SU-DHL-6 (cell line): Measurements from ENCODE around the gene CNTN4.

Experiments
- H2AFZ ChIP-seq: fragments of 200-600 bp; sonication (generic); 2 replicates; pipeline ENCODE4 v1.6.1; 2014; ENCODE audit warnings: low read depth, mild to moderate bottlenecking, moderate library complexity, mixed read lengths, antibody characterized with exemption, low read length; ENCODE audit not compliant: severe bottlenecking
- H3F3A ChIP-seq: fragments of 200-600 bp; shearing (Covaris generic); 2 replicates; pipeline ENCODE4 v1.6.0; 2016; ENCODE audit warnings: antibody characterized with exemption, mild to moderate bottlenecking; ENCODE audit not compliant: insufficient read depth
- H3K27ac ChIP-seq: fragments of 200-600 bp; sonication (generic); 2 replicates; pipeline ENCODE4 v1.5.1; 2016; ENCODE audit warnings: low read depth, mild to moderate bottlenecking, low read length, moderate library complexity, mixed read lengths
- H3K27me3 ChIP-seq: fragments of 200-600 bp; sonication (generic), shearing (Covaris generic); 2 replicates; pipeline ENCODE4 v1.6.0; 2014; ENCODE audit warnings: mild to moderate bottlenecking, low read length
- H3K36me3 ChIP-seq: fragments of 200-600 bp; sonication (generic); 2 replicates; pipeline ENCODE4 v1.6.1; 2014; ENCODE audit warnings: mild to moderate bottlenecking, low read length, mixed read lengths
- H3K4me2 ChIP-seq: fragments of 300-600, 200-600 bp; shearing (Covaris generic), sonication (generic); 2 replicates; pipeline ENCODE4 v1.6.0; 2014; ENCODE audit warnings: low read length, low read depth, mild to moderate bottlenecking; ENCODE audit not compliant: poor library complexity, severe bottlenecking
- H3K4me3 ChIP-seq: fragments of 200-600 bp; sonication (generic); 2 replicates; pipeline ENCODE4 v1.5.1; 2014; ENCODE audit warnings: antibody characterized with exemption, low read length, mild to moderate bottlenecking, mixed read lengths; ENCODE audit not compliant: insufficient read depth, poor library complexity, severe bottlenecking
- H3K79me2 ChIP-seq: fragments of 200-600 bp; sonication (generic); 2 replicates; pipeline ENCODE4 v1.6.1; 2014; ENCODE audit warnings: mild to moderate bottlenecking, low read length, moderate library complexity; ENCODE audit not compliant: insufficient read depth
- H3K9ac ChIP-seq: fragments of 200-600 bp; sonication (generic); 2 replicates; pipeline ENCODE4 v1.7.0; 2014; ENCODE audit warnings: mild to moderate bottlenecking, low read length
- H3K9me2 ChIP-seq: fragments of 200-600 bp; sonication (generic); replicated peaks from 2 replicates; pipeline ENCODE4 v1.6.1; 2014; ENCODE audit warnings: low read length; ENCODE audit not compliant: insufficient read depth
- H3K9me3 ChIP-seq: fragments of 200-600 bp; sonication (generic); 2 replicates; pipeline ENCODE4 v1.6.1; 2014; ENCODE audit warnings: low read length, mixed read lengths; ENCODE audit not compliant: insufficient read depth
- H4K20me1 ChIP-seq: fragments of 200-600 bp; sonication (generic); 2 replicates; pipeline ENCODE4 v1.6.1; 2014; ENCODE audit warnings: low read depth, mild to moderate bottlenecking, antibody characterized with exemption, low read length, moderate library complexity, mixed read lengths
- CTCF ChIP-seq: fragments of 200-600 bp; sonication (generic); IDR thresholded peaks from one replicate; pipeline ENCODE4 v1.5.1; 2017; ENCODE audit warnings: antibody characterized with exemption, mild to moderate bottlenecking, low read length, moderate library complexity; ENCODE audit not compliant: insufficient read depth, poor library complexity, severe bottlenecking
- EZH2phosphoT487 ChIP-seq: fragments of 200-600 bp; sonication (generic), shearing (Covaris generic); conservative IDR thresholded peaks from 2 replicates; pipeline ENCODE4 v1.6.1; 2018; ENCODE audit warnings: mild to moderate bottlenecking, antibody characterized with exemption, low read length, moderate library complexity, mixed read lengths

Gene CNTN4

GRCh38 chr3:3081381-3082233, 982.9 kb downstream of the CNTN4 start:
- Histone ChIP-seq H4K20me1 (no peaks in the 10 kb centered on the region), H3K27me3 (no peaks in the 10 kb centered on the region), H3K4me2 (no peak overlapping the region), H3K27ac (no peak overlapping the region), H3K4me3 (no peak overlapping the region), H3K9me3 (no peaks in the 10 kb centered on the region), H2AFZ (no peak overlapping the region), H3K9ac (no peak overlapping the region), H3K36me3 (no peaks in the 10 kb centered on the region), H3F3A (no peaks in the 10 kb centered on the region), H3K9me2 (no peaks in the 10 kb centered on the region), H3K79me2 (no peaks in the 10 kb centered on the region)
- TF ChIP-seq CTCF: no peak
- no peak for TF ChIP-seq EZH2phosphoT487

GRCh38 chr3:3082234-3082924, 983.7 kb downstream of the CNTN4 start:
- Histone ChIP-seq H3K9me2 (no peaks in the 10 kb centered on the region), H3K4me2 (no peak overlapping the region), H3F3A (no peaks in the 10 kb centered on the region), H3K9ac (no peak overlapping the region), H2AFZ (no peak overlapping the region), H3K9me3 (no peaks in the 10 kb centered on the region), H4K20me1 (no peaks in the 10 kb centered on the region), H3K36me3 (no peaks in the 10 kb centered on the region), H3K79me2 (no peaks in the 10 kb centered on the region), H3K4me3 (no peak overlapping the region), H3K27me3 (no peaks in the 10 kb centered on the region), H3K27ac (no peak overlapping the region)
- TF ChIP-seq CTCF (no peak), EZH2phosphoT487 (no peak)

DNA sequence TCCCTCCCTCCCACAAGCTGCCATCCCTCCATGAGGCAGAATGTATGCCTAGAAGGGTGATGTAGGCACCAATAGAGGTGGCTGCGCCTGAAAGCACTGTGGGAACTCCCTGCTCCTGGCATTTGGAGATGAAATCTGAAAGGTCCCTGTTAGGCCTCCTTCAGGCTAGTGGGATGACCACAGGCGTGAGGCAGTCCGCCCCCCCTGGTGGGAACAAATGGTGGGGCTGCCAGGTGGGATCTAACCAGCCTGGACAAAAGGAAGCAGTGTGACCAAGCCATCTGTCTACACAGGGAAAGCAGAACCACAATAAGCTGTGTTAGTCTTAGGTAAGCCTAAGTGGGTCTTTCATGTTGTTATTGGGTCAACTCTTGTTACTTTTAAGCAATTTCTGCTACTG, 986.2 kb downstream of the CNTN4 start:
- Histone ChIP-seq H3K27me3 (no peaks in the 10 kb centered on the region), H3K79me2 (no peaks in the 10 kb centered on the region), H3K36me3 (no peaks in the 10 kb centered on the region), H2AFZ (no peak overlapping the region), H3K9ac (no peak overlapping the region), H3K9me3 (no peaks in the 10 kb centered on the region), H3K9me2 (no peaks in the 10 kb centered on the region), H3F3A (no peaks in the 10 kb centered on the region), H3K4me2 (no peak overlapping the region), H3K4me3 (no peak overlapping the region), H3K27ac (no peak overlapping the region), H4K20me1 (no peaks in the 10 kb centered on the region)
- TF ChIP-seq CTCF: no peak
- no peak for TF ChIP-seq EZH2phosphoT487
